Measurements from ENCODE around the gene SHISA9. TPM values are rescaled to one million over a fixed set of nuclear protein-coding genes. Genes with fewer than 3 reads are reported as not detected.

SHISA9 gene
- total RNA-seq, 3 donors from 2014 or later (not counting 1 experiment from before 2014, with no cell fraction given), result 0.05 TPM; not detected in 2

- no peak for DNase-seq
- Mint-ChIP-seq H3K27me3 (ENCODE audit: low read depth in 2 of 2) (no peaks in the 10 kb centered on the region), H3K27ac (no peak overlapping the region), H3K9me3 (peaks cover 2 to 6% of the 10 kb centered on the region in 2 donors), H3K4me1 (no peaks in the 10 kb centered on the region), H3K36me3 (no peaks in the 10 kb centered on the region), H3K4me3 (no peak overlapping the region)
- Histone ChIP-seq H3K27ac (ENCODE audit: low read length) (no peak overlapping the region), H3K4me3 (ENCODE audit: low read length) (no peak overlapping the region), H3K27me3 (ENCODE audit: control insufficient read depth, insufficient read depth, low read length) (no peaks in the 10 kb centered on the region), H3K4me1 (ENCODE audit: control insufficient read depth, insufficient read depth, low read length) (no peaks in the 10 kb centered on the region), H3K36me3 (ENCODE audit: control insufficient read depth, insufficient read depth, low read length) (no peaks in the 10 kb centered on the region), H3K9me3 (ENCODE audit: control insufficient read depth, insufficient read depth, low read length) (no peaks in the 10 kb centered on the region)
- ATAC-seq, result no peak
- TF ChIP-seq CTCF (IDR thresholded peaks at IDR 0.05), result no peak
- 93% methylated on average over 1 of the region's 1 CpG for WGBS (ENCODE audit: insufficient coverage)
- intact Hi-C loops (cut with micrococcal nuclease), result no loop called here
Observed at GRCh38 chr16:13109171-13109570, 207.8 kb downstream of the SHISA9 start.

- H3K9me3 Mint-ChIP-seq, result peaks cover 4 to 8% of the 10 kb centered on the region in 2 donors
- no peak overlapping the region for H3K27ac Mint-ChIP-seq
- Histone ChIP-seq H3K9me3 (ENCODE audit: control insufficient read depth, insufficient read depth, low read length) (no peaks in the 10 kb centered on the region), H3K27ac (ENCODE audit: low read length) (no peak overlapping the region), H3K36me3 (ENCODE audit: control insufficient read depth, insufficient read depth, low read length) (no peaks in the 10 kb centered on the region), H3K4me3 (ENCODE audit: low read length) (no peak overlapping the region), H3K27me3 (ENCODE audit: control insufficient read depth, insufficient read depth, low read length) (no peaks in the 10 kb centered on the region), H3K4me1 (ENCODE audit: control insufficient read depth, insufficient read depth, low read length) (no peaks in the 10 kb centered on the region)
- no peak overlapping the region for H3K4me3 Mint-ChIP-seq
- 54% methylated on average over 7 of the region's 7 CpGs for WGBS (ENCODE audit: insufficient coverage)
- DNase-seq (no peak), ATAC-seq (no peak)
- intact Hi-C loops (cut with micrococcal nuclease), result no loop called here
- TF ChIP-seq CTCF (IDR thresholded peaks at IDR 0.05), result no peak
- H3K4me1 Mint-ChIP-seq, result no peaks in the 10 kb centered on the region
- H3K36me3 Mint-ChIP-seq, result no peaks in the 10 kb centered on the region
- no peaks in the 10 kb centered on the region for H3K27me3 Mint-ChIP-seq (ENCODE audit: low read depth in 2 of 2)
Observed at GRCh38 chr16:13110124-13110796, 208.9 kb downstream of the SHISA9 start.

- Histone ChIP-seq H3K4me1 (ENCODE audit: control insufficient read depth, insufficient read depth, low read length) (no peaks in the 10 kb centered on the region), H3K4me3 (ENCODE audit: low read length) (no peak overlapping the region), H3K27me3 (ENCODE audit: control insufficient read depth, insufficient read depth, low read length) (no peaks in the 10 kb centered on the region), H3K27ac (ENCODE audit: low read length) (no peak overlapping the region), H3K36me3 (ENCODE audit: control insufficient read depth, insufficient read depth, low read length) (no peaks in the 10 kb centered on the region), H3K9me3 (ENCODE audit: control insufficient read depth, insufficient read depth, low read length) (no peaks in the 10 kb centered on the region)
- ATAC-seq, result no peak
- Mint-ChIP-seq H3K4me1 (no peaks in the 10 kb centered on the region), H3K27me3 (ENCODE audit: low read depth in 2 of 2) (no peaks in the 10 kb centered on the region), H3K36me3 (no peaks in the 10 kb centered on the region), H3K9me3 (peaks cover 4 to 8% of the 10 kb centered on the region in 2 donors), H3K27ac (no peak overlapping the region), H3K4me3 (no peak overlapping the region)
- intact Hi-C loops (cut with micrococcal nuclease), result no loop called here
- TF ChIP-seq CTCF (IDR thresholded peaks at IDR 0.05), result no peak
- DNase-seq, result no peak
- 66% methylated on average over 2 of the region's 2 CpGs for WGBS (ENCODE audit: insufficient coverage)
Observed at GRCh38 chr16:13111747-13112146, 210.3 kb downstream of the SHISA9 start.

- DNase-seq (no peak), ATAC-seq (no peak)
- Histone ChIP-seq H3K4me1 (ENCODE audit: control insufficient read depth, insufficient read depth, low read length) (no peaks in the 10 kb centered on the region), H3K4me3 (ENCODE audit: low read length) (no peak overlapping the region), H3K27me3 (ENCODE audit: control insufficient read depth, insufficient read depth, low read length) (no peaks in the 10 kb centered on the region), H3K36me3 (ENCODE audit: control insufficient read depth, insufficient read depth, low read length) (no peaks in the 10 kb centered on the region), H3K9me3 (ENCODE audit: control insufficient read depth, insufficient read depth, low read length) (no peaks in the 10 kb centered on the region), H3K27ac (ENCODE audit: low read length) (no peak overlapping the region)
- TF ChIP-seq CTCF (IDR thresholded peaks at IDR 0.05), result no peak
- peaks cover 4 to 5% of the 10 kb centered on the region in 2 donors for H3K9me3 Mint-ChIP-seq
- H3K27me3 Mint-ChIP-seq (ENCODE audit: low read depth in 2 of 2), result no peaks in the 10 kb centered on the region
- H3K4me1 Mint-ChIP-seq, result no peaks in the 10 kb centered on the region
- intact Hi-C loops (cut with micrococcal nuclease), result no loop called here
- no peaks in the 10 kb centered on the region for H3K36me3 Mint-ChIP-seq
- no peak overlapping the region for H3K4me3 Mint-ChIP-seq
- no peak overlapping the region for H3K27ac Mint-ChIP-seq
- 88% methylated on average over 2 of the region's 3 CpGs for WGBS (ENCODE audit: insufficient coverage)
Observed at GRCh38 chr16:13113741-13114140, 212.3 kb downstream of the SHISA9 start.
